Measurements from ENCODE around the gene CLDN1. TPM values are rescaled to one million over a fixed set of nuclear protein-coding genes. Genes with fewer than 3 reads are reported as not detected.

Gene CLDN1
- total and polyA plus RNA-seq, 2 of the 13 experiments (the other 11 are each of a cell fraction or from before 2014, with no cell fraction given), result 42.7 to 51.6 TPM

DNA sequence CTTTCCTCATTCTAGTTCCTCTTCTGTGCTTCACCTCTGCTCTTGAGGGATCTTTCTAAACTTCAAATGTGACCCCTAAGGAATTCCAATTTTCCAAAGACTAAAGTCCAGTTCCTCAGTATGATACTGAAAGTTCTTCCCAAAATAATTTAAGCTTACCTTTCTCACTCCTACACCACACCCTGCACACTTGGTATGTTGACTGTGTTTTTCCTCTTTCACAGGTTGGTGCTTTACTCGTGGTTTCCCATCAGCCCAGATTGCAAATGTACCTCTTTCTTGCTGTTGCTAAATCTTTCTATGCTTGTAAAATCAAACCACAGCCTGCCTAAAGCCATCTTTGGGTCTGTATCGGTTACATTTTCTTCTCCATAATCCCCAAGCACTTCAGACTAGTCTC is 35.2 kb upstream of the CLDN1 start:
- CTCF ChIA-PET (ENCODE audit: low intra/inter-chr PET ratio, low total read pairs), result no interaction called here
- Histone ChIP-seq H3K27me3 (ENCODE audit: control insufficient read depth in 1 of 2, insufficient read depth in 2 of 2, low read length in 2 of 2) (no peaks in the 10 kb centered on the region), H4K20me1 (ENCODE audit: insufficient read depth, low read length) (no peaks in the 10 kb centered on the region), H3K4me3 (replicated peaks in 1 of 3; ENCODE audit: insufficient read depth in 1 of 3, low read depth in 2 of 3, low read length in 3 of 3) (no peak overlapping the region), H3K4me2 (ENCODE audit: low read depth, low read length) (no peak overlapping the region), H3K9me3 (ENCODE audit: low read length) (no peaks in the 10 kb centered on the region), H3K36me3 (replicated peaks in 1 of 2; ENCODE audit: control insufficient read depth in 1 of 2, insufficient read depth in 2 of 2, low read length in 2 of 2) (no peaks in the 10 kb centered on the region), H3K9ac (ENCODE audit: insufficient read depth, low read depth, low read length) (no peak overlapping the region), H2AFZ (ENCODE audit: low read length) (peak overlapping the region; percentile 12), H3K79me2 (ENCODE audit: insufficient read depth, low read length) (no peaks in the 10 kb centered on the region), H3K27ac (ENCODE audit: extremely low read length, insufficient read depth, low read length) (no peak overlapping the region), H3K4me1 (ENCODE audit: insufficient read depth, low read length) (peaks cover 21% of the 10 kb centered on the region)
- POLR2A ChIA-PET, result no interaction called here
- no peak for DNase-seq (ENCODE audit: low spot score)
- TF ChIP-seq ZSCAN5A (CRISPR knock-in tag; IDR thresholded peaks at IDR 0.05; ENCODE audit: borderline replicate concordance) (no peak), GFI1 (CRISPR knock-in tag; IDR thresholded peaks at IDR 0.05; ENCODE audit: borderline replicate concordance) (no peak), IKZF1 (IDR thresholded peaks at IDR 0.05) (no peak), NFATC3 (CRISPR knock-in tag; IDR thresholded peaks at IDR 0.05) (no peak)
- in situ Hi-C loops (cut with HindIII; ENCODE audit: extremely low pct_ligation_motif_present, low pct_unique_long_range_greater_than_20kb), result no loop called here
- FAIRE-seq, result no peak
- intact Hi-C loops (cut with micrococcal nuclease; ENCODE audit: unreplicated experiment), result no loop called here
- BruUV-seq (replicated peaks), result no TSS peak
- WGBS (ENCODE audit: low lambda C conversion rate), result 69% methylated on average over 2 of the region's 2 CpGs
- ATAC-seq, result no peak

- BruUV-seq (replicated peaks), result no TSS peak
- Histone ChIP-seq H3K27ac (ENCODE audit: extremely low read length, insufficient read depth, low read length) (no peak overlapping the region), H3K4me1 (ENCODE audit: insufficient read depth, low read length) (peaks cover 21% of the 10 kb centered on the region), H2AFZ (ENCODE audit: low read length) (no peak overlapping the region), H3K4me3 (replicated peaks in 1 of 3; ENCODE audit: insufficient read depth in 1 of 3, low read depth in 2 of 3, low read length in 3 of 3) (no peak overlapping the region), H3K79me2 (ENCODE audit: insufficient read depth, low read length) (no peaks in the 10 kb centered on the region), H3K9me3 (ENCODE audit: low read length) (no peaks in the 10 kb centered on the region), H3K9ac (ENCODE audit: insufficient read depth, low read depth, low read length) (no peak overlapping the region), H3K36me3 (replicated peaks in 1 of 2; ENCODE audit: control insufficient read depth in 1 of 2, insufficient read depth in 2 of 2, low read length in 2 of 2) (no peaks in the 10 kb centered on the region), H3K4me2 (ENCODE audit: low read depth, low read length) (no peak overlapping the region), H3K27me3 (ENCODE audit: control insufficient read depth in 1 of 2, insufficient read depth in 2 of 2, low read length in 2 of 2) (no peaks in the 10 kb centered on the region), H4K20me1 (ENCODE audit: insufficient read depth, low read length) (no peaks in the 10 kb centered on the region)
- intact Hi-C loops (cut with micrococcal nuclease; ENCODE audit: unreplicated experiment) (no loop called here), in situ Hi-C loops (cut with HindIII; ENCODE audit: extremely low pct_ligation_motif_present, low pct_unique_long_range_greater_than_20kb) (no loop called here)
- ChIA-PET POLR2A (no interaction called here), CTCF (ENCODE audit: low intra/inter-chr PET ratio, low total read pairs) (no interaction called here)
- ATAC-seq (no peak), DNase-seq (ENCODE audit: low spot score) (no peak), FAIRE-seq (no peak)
- TF ChIP-seq NRL (CRISPR knock-in tag; IDR thresholded peaks at IDR 0.05; ENCODE audit: borderline replicate concordance) (no peak), HNRNPUL1 (IDR thresholded peaks at IDR 0.05; ENCODE audit: low read depth, low read length) (no peak)
Measured at GRCh38 chr3:190356246-190356645, 34.0 kb upstream of the CLDN1 start.
